WTC11 (cell line): Measurements from ENCODE around the gene APOLD1. TPM values are rescaled to one million over a fixed set of nuclear protein-coding genes. Genes with fewer than 3 reads are reported as not detected.
A peak's percentile ranks its signal among the peaks of the same experiment; 100 is the strongest.

Experiments
- EMX1 ChIP-seq: fragments of 250-450 bp; sonication (Bioruptor Pico); IDR thresholded peaks from 2 replicates; pipeline ENCODE4 v1.8.0; 2021; ENCODE audit warnings: mild to moderate bottlenecking
- FOXP1 ChIP-seq: sonication (generic); formaldehyde crosslinking; IDR thresholded peaks from 2 replicates; pipeline ENCODE4 v1.8.0; 2022; ENCODE audit warnings: missing genetic modification reagents, mild to moderate bottlenecking, moderate library complexity, borderline replicate concordance
- MXD4 ChIP-seq: fragments of 250-450 bp; sonication (Bioruptor Pico); IDR thresholded peaks from 2 replicates; pipeline ENCODE4 v1.8.0; 2021; ENCODE audit warnings: mild to moderate bottlenecking, moderate library complexity, borderline replicate concordance
- MYBL2 ChIP-seq: sonication (generic); formaldehyde crosslinking; IDR thresholded peaks from 2 replicates; pipeline ENCODE4 v1.8.1; 2023; ENCODE audit warnings: mild to moderate bottlenecking, moderate library complexity, missing genetic modification reagents
- NR3C1 ChIP-seq: sonication (generic); formaldehyde crosslinking; conservative IDR thresholded peaks from 2 replicates; pipeline ENCODE4 v1.8.1; 2023; ENCODE audit warnings: low read depth, mild to moderate bottlenecking, missing genetic modification reagents
- SP1 ChIP-seq: sonication (generic); formaldehyde crosslinking; conservative IDR thresholded peaks from 2 replicates; pipeline ENCODE4 v1.8.1; 2022; ENCODE audit warnings: missing genetic modification reagents
- TEAD1 ChIP-seq: sonication (generic); formaldehyde crosslinking; IDR thresholded peaks from 2 replicates; pipeline ENCODE4 v1.8.0; 2022; ENCODE audit warnings: mild to moderate bottlenecking, missing genetic modification reagents
- TEAD4 ChIP-seq: sonication (generic); formaldehyde crosslinking; IDR thresholded peaks from 2 replicates; pipeline ENCODE4 v1.8.0; 2022; ENCODE audit warnings: mild to moderate bottlenecking, missing genetic modification reagents
- ZBTB21 ChIP-seq: sonication (generic); formaldehyde crosslinking; IDR thresholded peaks from 2 replicates; pipeline ENCODE4 v1.8.1; 2023; ENCODE audit warnings: mild to moderate bottlenecking, missing genetic modification reagents, borderline replicate concordance
- ZNF121 ChIP-seq: sonication (generic); formaldehyde crosslinking; IDR thresholded peaks from 2 replicates; pipeline ENCODE4 v1.8.0; 2023; ENCODE audit warnings: missing genetic modification reagents
- ZNF219 ChIP-seq: sonication (generic); formaldehyde crosslinking; IDR thresholded peaks from 2 replicates; pipeline ENCODE4 v1.8.0; 2023; ENCODE audit warnings: missing genetic modification reagents, mild to moderate bottlenecking, borderline replicate concordance
- ZNF671 ChIP-seq: fragments of 250-450 bp; sonication (Bioruptor Pico); IDR thresholded peaks from 2 replicates; pipeline ENCODE4 v1.8.0; 2021; ENCODE audit warnings: mild to moderate bottlenecking
- total RNA-seq: library from RNA; stranded (reverse); gene quantifications from 3 replicates; pipeline ENCODE4 v1.2.3, GENCODE V29; 2021
- TF ChIP-seq, protein P1 (sequence below): sonication (generic); formaldehyde crosslinking; IDR thresholded peaks from 2 replicates; pipeline ENCODE4 v1.8.1; 2023; ENCODE audit warnings: mild to moderate bottlenecking, missing genetic modification reagents, borderline replicate concordance
- TF ChIP-seq, protein P2 (sequence below): fragments of 250-450 bp; sonication (Bioruptor Pico); IDR thresholded peaks from 2 replicates; pipeline ENCODE4 v1.9.0; 2021; ENCODE audit warnings: moderate library complexity, mild to moderate bottlenecking, inconsistent platforms, borderline replicate concordance
- TF ChIP-seq, protein P3 (sequence below): sonication (generic); formaldehyde crosslinking; IDR thresholded peaks from 2 replicates; pipeline ENCODE4 v1.8.1; 2022; ENCODE audit warnings: mild to moderate bottlenecking, moderate library complexity, missing genetic modification reagents
- TF ChIP-seq, protein P4 (sequence below): sonication (generic); formaldehyde crosslinking; IDR thresholded peaks from 2 replicates; pipeline ENCODE4 v1.8.0; 2022; ENCODE audit warnings: mild to moderate bottlenecking, missing genetic modification reagents
- TF ChIP-seq, protein P5 (sequence below): sonication (generic); formaldehyde crosslinking; conservative IDR thresholded peaks from 2 replicates; pipeline ENCODE4 v1.8.1; 2023; ENCODE audit warnings: mild to moderate bottlenecking, low read depth, missing genetic modification reagents, moderate library complexity
- TF ChIP-seq, protein P6 (sequence below): sonication (generic); formaldehyde crosslinking; IDR thresholded peaks from 2 replicates; pipeline ENCODE4 v1.8.1; 2023; ENCODE audit warnings: mild to moderate bottlenecking, moderate library complexity, missing genetic modification reagents
- TF ChIP-seq, protein P7 (sequence below): fragments of 250-450 bp; sonication (Bioruptor Pico); IDR thresholded peaks from 2 replicates; pipeline ENCODE4 v2.1.2; 2022; ENCODE audit warnings: mild to moderate bottlenecking, moderate library complexity
- TF ChIP-seq, protein P8 (sequence below): sonication (generic); formaldehyde crosslinking; IDR thresholded peaks from 2 replicates; pipeline ENCODE4 v1.8.1; 2023; ENCODE audit warnings: mild to moderate bottlenecking, missing genetic modification reagents, moderate library complexity
- TF ChIP-seq, protein P9 (sequence below): fragments of 250-450 bp; sonication (Bioruptor Pico); IDR thresholded peaks from 2 replicates; pipeline ENCODE4 v1.8.0; 2021; ENCODE audit warnings: mild to moderate bottlenecking

Gene APOLD1
- total RNA-seq, 1 experiment from 2014 or later: 0.44 TPM

DNA sequence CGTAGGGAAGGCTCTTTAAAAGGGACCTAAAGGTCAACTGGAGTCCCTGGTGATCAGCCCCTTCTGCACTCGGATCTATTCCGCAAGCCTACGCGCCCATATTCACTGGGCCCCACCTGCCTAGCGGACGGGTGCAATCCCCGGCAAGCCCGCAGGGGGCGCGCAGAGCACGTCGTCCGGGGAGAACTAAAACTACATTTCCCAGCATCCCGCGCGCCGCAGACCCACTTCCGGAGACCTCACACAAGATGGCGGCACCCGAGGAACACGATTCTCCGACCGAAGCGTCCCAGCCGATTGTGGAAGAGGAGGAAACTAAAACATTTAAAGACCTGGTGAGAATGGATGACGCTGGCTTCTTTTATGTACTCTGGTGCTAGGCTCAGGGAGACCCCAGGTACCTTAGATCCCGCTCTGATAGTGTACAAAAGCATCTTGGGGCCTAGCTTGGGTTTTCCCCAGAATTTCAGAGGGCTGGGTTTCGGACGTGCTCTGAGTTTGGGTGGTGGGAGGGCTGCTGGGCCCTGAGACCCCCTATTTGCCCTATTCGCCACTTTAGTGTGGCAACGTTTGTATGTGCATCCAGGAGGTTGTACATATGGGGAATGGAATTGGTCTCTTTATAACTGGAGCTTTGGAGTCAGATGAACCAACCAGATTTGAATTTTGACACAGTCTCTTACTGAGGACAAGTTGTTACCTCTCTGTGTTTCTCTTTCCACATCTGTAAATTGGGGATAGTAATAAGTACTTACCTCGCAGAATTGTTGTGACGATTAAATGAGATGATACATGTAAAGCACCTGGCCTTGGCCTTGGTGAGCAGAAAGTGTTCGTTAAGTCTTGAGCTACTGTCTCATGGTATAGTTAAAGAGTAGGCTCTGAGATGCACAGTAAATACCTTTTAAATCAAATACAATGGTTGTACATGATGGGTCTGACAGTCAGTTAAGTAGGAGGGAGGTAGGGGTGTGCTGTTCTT lies 28.0 kb downstream of the APOLD1 start, which contains the start of gene DDX47 (continued):
- TF ChIP-seq, protein P1, sequence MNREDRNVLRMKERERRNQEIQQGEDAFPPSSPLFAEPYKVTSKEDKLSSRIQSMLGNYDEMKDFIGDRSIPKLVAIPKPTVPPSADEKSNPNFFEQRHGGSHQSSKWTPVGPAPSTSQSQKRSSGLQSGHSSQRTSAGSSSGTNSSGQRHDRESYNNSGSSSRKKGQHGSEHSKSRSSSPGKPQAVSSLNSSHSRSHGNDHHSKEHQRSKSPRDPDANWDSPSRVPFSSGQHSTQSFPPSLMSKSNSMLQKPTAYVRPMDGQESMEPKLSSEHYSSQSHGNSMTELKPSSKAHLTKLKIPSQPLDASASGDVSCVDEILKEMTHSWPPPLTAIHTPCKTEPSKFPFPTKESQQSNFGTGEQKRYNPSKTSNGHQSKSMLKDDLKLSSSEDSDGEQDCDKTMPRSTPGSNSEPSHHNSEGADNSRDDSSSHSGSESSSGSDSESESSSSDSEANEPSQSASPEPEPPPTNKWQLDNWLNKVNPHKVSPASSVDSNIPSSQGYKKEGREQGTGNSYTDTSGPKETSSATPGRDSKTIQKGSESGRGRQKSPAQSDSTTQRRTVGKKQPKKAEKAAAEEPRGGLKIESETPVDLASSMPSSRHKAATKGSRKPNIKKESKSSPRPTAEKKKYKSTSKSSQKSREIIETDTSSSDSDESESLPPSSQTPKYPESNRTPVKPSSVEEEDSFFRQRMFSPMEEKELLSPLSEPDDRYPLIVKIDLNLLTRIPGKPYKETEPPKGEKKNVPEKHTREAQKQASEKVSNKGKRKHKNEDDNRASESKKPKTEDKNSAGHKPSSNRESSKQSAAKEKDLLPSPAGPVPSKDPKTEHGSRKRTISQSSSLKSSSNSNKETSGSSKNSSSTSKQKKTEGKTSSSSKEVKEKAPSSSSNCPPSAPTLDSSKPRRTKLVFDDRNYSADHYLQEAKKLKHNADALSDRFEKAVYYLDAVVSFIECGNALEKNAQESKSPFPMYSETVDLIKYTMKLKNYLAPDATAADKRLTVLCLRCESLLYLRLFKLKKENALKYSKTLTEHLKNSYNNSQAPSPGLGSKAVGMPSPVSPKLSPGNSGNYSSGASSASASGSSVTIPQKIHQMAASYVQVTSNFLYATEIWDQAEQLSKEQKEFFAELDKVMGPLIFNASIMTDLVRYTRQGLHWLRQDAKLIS (CRISPR knock-in tag): no peak
- TF ChIP-seq ZNF121 (CRISPR knock-in tag) (no peak), FOXP1 (CRISPR knock-in tag) (no peak), TEAD1 (CRISPR knock-in tag) (peak; percentile 32; the same call in 1 of the 2 replicates), MYBL2 (no peak), MXD4 (CRISPR knock-in tag) (no peak), ZNF671 (no peak), ZNF219 (CRISPR knock-in tag) (no peak), ZBTB21 (no peak; the same call in 1 of the 2 replicates), TEAD4 (CRISPR knock-in tag) (no peak), EMX1 (CRISPR knock-in tag) (no peak), SP1 (CRISPR knock-in tag) (peak; percentile 73), NR3C1 (CRISPR knock-in tag) (no peak)
- TF ChIP-seq, protein P2, sequence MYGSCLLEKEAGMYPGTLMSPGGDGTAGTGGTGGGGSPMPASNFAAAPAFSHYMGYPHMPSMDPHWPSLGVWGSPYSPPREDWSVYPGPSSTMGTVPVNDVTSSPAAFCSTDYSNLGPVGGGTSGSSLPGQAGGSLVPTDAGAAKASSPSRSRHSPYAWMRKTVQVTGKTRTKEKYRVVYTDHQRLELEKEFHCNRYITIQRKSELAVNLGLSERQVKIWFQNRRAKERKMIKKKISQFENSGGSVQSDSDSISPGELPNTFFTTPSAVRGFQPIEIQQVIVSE (CRISPR knock-in tag): no peak
- TF ChIP-seq, protein P3, sequence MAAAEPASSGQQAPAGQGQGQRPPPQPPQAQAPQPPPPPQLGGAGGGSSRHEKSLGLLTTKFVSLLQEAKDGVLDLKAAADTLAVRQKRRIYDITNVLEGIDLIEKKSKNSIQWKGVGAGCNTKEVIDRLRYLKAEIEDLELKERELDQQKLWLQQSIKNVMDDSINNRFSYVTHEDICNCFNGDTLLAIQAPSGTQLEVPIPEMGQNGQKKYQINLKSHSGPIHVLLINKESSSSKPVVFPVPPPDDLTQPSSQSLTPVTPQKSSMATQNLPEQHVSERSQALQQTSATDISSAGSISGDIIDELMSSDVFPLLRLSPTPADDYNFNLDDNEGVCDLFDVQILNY (CRISPR knock-in tag): no peak
- TF ChIP-seq, protein P4, sequence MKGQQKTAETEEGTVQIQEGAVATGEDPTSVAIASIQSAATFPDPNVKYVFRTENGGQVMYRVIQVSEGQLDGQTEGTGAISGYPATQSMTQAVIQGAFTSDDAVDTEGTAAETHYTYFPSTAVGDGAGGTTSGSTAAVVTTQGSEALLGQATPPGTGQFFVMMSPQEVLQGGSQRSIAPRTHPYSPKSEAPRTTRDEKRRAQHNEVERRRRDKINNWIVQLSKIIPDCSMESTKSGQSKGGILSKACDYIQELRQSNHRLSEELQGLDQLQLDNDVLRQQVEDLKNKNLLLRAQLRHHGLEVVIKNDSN (CRISPR knock-in tag): no peak
- TF ChIP-seq, protein P5, sequence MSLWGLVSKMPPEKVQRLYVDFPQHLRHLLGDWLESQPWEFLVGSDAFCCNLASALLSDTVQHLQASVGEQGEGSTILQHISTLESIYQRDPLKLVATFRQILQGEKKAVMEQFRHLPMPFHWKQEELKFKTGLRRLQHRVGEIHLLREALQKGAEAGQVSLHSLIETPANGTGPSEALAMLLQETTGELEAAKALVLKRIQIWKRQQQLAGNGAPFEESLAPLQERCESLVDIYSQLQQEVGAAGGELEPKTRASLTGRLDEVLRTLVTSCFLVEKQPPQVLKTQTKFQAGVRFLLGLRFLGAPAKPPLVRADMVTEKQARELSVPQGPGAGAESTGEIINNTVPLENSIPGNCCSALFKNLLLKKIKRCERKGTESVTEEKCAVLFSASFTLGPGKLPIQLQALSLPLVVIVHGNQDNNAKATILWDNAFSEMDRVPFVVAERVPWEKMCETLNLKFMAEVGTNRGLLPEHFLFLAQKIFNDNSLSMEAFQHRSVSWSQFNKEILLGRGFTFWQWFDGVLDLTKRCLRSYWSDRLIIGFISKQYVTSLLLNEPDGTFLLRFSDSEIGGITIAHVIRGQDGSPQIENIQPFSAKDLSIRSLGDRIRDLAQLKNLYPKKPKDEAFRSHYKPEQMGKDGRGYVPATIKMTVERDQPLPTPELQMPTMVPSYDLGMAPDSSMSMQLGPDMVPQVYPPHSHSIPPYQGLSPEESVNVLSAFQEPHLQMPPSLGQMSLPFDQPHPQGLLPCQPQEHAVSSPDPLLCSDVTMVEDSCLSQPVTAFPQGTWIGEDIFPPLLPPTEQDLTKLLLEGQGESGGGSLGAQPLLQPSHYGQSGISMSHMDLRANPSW (CRISPR knock-in tag): no peak
- TF ChIP-seq, protein P6, sequence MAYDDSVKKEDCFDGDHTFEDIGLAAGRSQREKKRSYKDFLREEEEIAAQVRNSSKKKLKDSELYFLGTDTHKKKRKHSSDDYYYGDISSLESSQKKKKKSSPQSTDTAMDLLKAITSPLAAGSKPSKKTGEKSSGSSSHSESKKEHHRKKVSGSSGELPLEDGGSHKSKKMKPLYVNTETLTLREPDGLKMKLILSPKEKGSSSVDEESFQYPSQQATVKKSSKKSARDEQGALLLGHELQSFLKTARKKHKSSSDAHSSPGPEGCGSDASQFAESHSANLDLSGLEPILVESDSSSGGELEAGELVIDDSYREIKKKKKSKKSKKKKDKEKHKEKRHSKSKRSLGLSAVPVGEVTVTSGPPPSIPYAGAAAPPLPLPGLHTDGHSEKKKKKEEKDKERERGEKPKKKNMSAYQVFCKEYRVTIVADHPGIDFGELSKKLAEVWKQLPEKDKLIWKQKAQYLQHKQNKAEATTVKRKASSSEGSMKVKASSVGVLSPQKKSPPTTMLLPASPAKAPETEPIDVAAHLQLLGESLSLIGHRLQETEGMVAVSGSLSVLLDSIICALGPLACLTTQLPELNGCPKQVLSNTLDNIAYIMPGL (CRISPR knock-in tag): peak; percentile 66
- TF ChIP-seq, protein P7, sequence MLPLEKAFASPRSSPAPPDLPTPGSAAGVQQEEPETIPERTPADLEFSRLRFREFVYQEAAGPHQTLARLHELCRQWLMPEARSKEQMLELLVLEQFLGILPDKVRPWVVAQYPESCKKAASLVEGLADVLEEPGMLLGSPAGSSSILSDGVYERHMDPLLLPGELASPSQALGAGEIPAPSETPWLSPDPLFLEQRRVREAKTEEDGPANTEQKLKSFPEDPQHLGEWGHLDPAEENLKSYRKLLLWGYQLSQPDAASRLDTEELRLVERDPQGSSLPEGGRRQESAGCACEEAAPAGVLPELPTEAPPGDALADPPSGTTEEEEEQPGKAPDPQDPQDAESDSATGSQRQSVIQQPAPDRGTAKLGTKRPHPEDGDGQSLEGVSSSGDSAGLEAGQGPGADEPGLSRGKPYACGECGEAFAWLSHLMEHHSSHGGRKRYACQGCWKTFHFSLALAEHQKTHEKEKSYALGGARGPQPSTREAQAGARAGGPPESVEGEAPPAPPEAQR (CRISPR knock-in tag): no peak
- TF ChIP-seq, protein P8, sequence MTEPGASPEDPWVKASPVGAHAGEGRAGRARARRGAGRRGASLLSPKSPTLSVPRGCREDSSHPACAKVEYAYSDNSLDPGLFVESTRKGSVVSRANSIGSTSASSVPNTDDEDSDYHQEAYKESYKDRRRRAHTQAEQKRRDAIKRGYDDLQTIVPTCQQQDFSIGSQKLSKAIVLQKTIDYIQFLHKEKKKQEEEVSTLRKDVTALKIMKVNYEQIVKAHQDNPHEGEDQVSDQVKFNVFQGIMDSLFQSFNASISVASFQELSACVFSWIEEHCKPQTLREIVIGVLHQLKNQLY (CRISPR knock-in tag): no peak
- TF ChIP-seq, protein P9, sequence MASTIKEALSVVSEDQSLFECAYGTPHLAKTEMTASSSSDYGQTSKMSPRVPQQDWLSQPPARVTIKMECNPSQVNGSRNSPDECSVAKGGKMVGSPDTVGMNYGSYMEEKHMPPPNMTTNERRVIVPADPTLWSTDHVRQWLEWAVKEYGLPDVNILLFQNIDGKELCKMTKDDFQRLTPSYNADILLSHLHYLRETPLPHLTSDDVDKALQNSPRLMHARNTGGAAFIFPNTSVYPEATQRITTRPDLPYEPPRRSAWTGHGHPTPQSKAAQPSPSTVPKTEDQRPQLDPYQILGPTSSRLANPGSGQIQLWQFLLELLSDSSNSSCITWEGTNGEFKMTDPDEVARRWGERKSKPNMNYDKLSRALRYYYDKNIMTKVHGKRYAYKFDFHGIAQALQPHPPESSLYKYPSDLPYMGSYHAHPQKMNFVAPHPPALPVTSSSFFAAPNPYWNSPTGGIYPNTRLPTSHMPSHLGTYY (CRISPR knock-in tag): no peak
